CD14-positive monocyte (primary cell): ENCODE results near the gene BCL2L11. TPM values are rescaled to one million over a fixed set of nuclear protein-coding genes. Genes with fewer than 3 reads are reported as not detected.

Experiments used
- DNase-seq, 3 donors: peaks; one replicate each; pipeline ENCODE4 v3.0.0-alpha.2; 2011 to 2022
- H2AFZ ChIP-seq: 2 replicates; pipeline ENCODE4 v1.6.0; 2012; ENCODE audit warnings: mild to moderate bottlenecking, low read depth, low read length, inconsistent platforms; ENCODE audit not compliant: insufficient read depth, poor library complexity, severe bottlenecking
- H3K27ac ChIP-seq, 2 donors: 1 replicate in 1 of 2; 2 replicates in 1 of 2; pipeline ENCODE4 v1.5.1; 2012 to 2013; ENCODE audit warnings: low read length in 2 of 2, control low read depth in 1 of 2, inconsistent platforms in 1 of 2, low read depth in 1 of 2, mild to moderate bottlenecking in 1 of 2
- H3K27me3 ChIP-seq, 2 donors: one replicate each; pipeline versions ENCODE4 v1.6.0 to v1.6.1; 2011 to 2013; ENCODE audit warnings: low read length in 2 of 2; ENCODE audit not compliant: control insufficient read depth in 2 of 2, insufficient read depth in 2 of 2
- H3K36me3 ChIP-seq, 2 donors: replicated peaks in 1 of 2; 1 replicate in 1 of 2; 2 replicates in 1 of 2; pipeline versions ENCODE4 v1.5.1 to v1.6.1; 2012 to 2013; ENCODE audit warnings: low read length in 2 of 2, control low read depth in 1 of 2, inconsistent platforms in 1 of 2, mild to moderate bottlenecking in 1 of 2; ENCODE audit not compliant: insufficient read depth in 2 of 2, control insufficient read depth in 1 of 2
- H3K4me1 ChIP-seq, 2 donors: 1 replicate in 1 of 2; 2 replicates in 1 of 2; pipeline versions ENCODE4 v1.5.1 to v1.6.1; 2012 to 2013; ENCODE audit warnings: low read length in 2 of 2, control low read depth in 1 of 2, inconsistent platforms in 1 of 2, mild to moderate bottlenecking in 1 of 2, moderate library complexity in 1 of 2; ENCODE audit not compliant: insufficient read depth in 2 of 2, control insufficient read depth in 1 of 2
- H3K4me2 ChIP-seq: replicated peaks from 2 replicates; pipeline ENCODE3; 2012; ENCODE audit warnings: low read length, moderate library complexity, mild to moderate bottlenecking; ENCODE audit not compliant: poor library complexity, severe bottlenecking; ENCODE audit errors: extremely low read depth
- H3K4me3 ChIP-seq, 3 experiments: fragments of 200-600 bp in 1 of 3; sonication (generic) in 1 of 3; replicated peaks in 1 of 3; 1 replicate in 2 of 3; 2 replicates in 1 of 3; pipeline ENCODE4 v1.5.1; 2011 to 2013; ENCODE audit warnings: low read length in 3 of 3, mild to moderate bottlenecking in 3 of 3, control low read depth in 2 of 3, low read depth in 2 of 3, inconsistent platforms in 1 of 3, moderate library complexity in 1 of 3
- H3K79me2 ChIP-seq: 2 replicates; pipeline ENCODE4 v1.6.0; 2012; ENCODE audit warnings: mild to moderate bottlenecking, control low read depth, inconsistent platforms, low read length, moderate library complexity; ENCODE audit not compliant: insufficient read depth
- H3K9ac ChIP-seq: 2 replicates; pipeline ENCODE4 v1.6.0; 2017; ENCODE audit warnings: low read length, mild to moderate bottlenecking; ENCODE audit not compliant: insufficient read depth, poor library complexity, severe bottlenecking
- H3K9me3 ChIP-seq, 2 donors: replicated peaks in 1 of 2; 1 replicate in 1 of 2; 2 replicates in 1 of 2; pipeline versions ENCODE4 v1.5.1 to v1.6.1; 2012 to 2013; ENCODE audit warnings: low read length in 2 of 2, control low read depth in 1 of 2; ENCODE audit not compliant: control insufficient read depth in 1 of 2, insufficient read depth in 1 of 2
- H4K20me1 ChIP-seq: 2 replicates; pipeline ENCODE4 v1.6.0; 2012; ENCODE audit warnings: mild to moderate bottlenecking, low read length, control low read depth, moderate library complexity; ENCODE audit not compliant: insufficient read depth
- H3K27ac Mint-ChIP-seq, 7 donors: one replicate each; pipeline ENCODE4 v1.8.0; 2020; ENCODE audit warnings: mild to moderate bottlenecking in 7 of 7, mixed read lengths in 7 of 7, moderate library complexity in 6 of 7, inconsistent platforms in 2 of 7
- H3K27me3 Mint-ChIP-seq, 3 donors: one replicate each; pipeline ENCODE4 v1.8.0; 2021 to 2022; ENCODE audit warnings: low read depth in 3 of 3, mild to moderate bottlenecking in 3 of 3, mixed read lengths in 3 of 3, moderate library complexity in 3 of 3, inconsistent platforms in 1 of 3
- H3K36me3 Mint-ChIP-seq, 2 donors: one replicate each; pipeline ENCODE4 v1.8.0; 2020; ENCODE audit warnings: mixed read lengths in 2 of 2, inconsistent platforms in 1 of 2, mild to moderate bottlenecking in 1 of 2
- H3K4me1 Mint-ChIP-seq: one replicate; pipeline ENCODE4 v1.8.0; 2020; ENCODE audit warnings: mild to moderate bottlenecking, mixed read lengths
- H3K4me3 Mint-ChIP-seq, 2 donors: one replicate each; pipeline ENCODE4 v1.8.0; 2020; ENCODE audit warnings: mild to moderate bottlenecking in 2 of 2, mixed read lengths in 2 of 2, moderate library complexity in 1 of 2
- H3K9me3 Mint-ChIP-seq, 7 donors: one replicate each; pipeline ENCODE4 v1.8.0; 2020 to 2022; ENCODE audit warnings: mixed read lengths in 7 of 7, mild to moderate bottlenecking in 6 of 7, moderate library complexity in 6 of 7, inconsistent platforms in 2 of 7
- CTCF ChIP-seq: fragments of 200-600 bp; IDR thresholded peaks from one replicate; pipeline ENCODE4 v1.8.0; 2022; ENCODE audit warnings: antibody characterized with exemption, mild to moderate bottlenecking
- WGBS: methylation state at CpG from one replicate; pipeline ENCODE4 v1.1.5; 2013; ENCODE audit warnings: missing lambda C conversion rate; ENCODE audit not compliant: insufficient coverage; 5-methylcytosine and 5-hydroxymethylcytosine counted together
- intact Hi-C, 2 donors: fragments of 100-400 bp; cut with micrococcal nuclease; formaldehyde crosslinking; loops; one replicate each; pipeline versions ENCODE4 v1.15.0 to v1.15.1; 2023
- polyA plus RNA-seq, 3 donors: library from polyadenylated mRNA; depleted of rRNA in 1 of 3; unstranded in 2 of 3; stranded (reverse) in 1 of 3; fragments of 300-500 nt in 2 of 3; fragments of >200 nt in 1 of 3; fragmentation: Illumina TruSeq in 2 of 3; gene quantifications; 1 replicate in 2 of 3; 2 replicates in 1 of 3; pipeline ENCODE4 v1.2.3, GENCODE V29; 2012 to 2021

Gene BCL2L11
- polyA plus RNA-seq, 3 donors: 8.8 to 27.6 (median 20.4) TPM

- TF ChIP-seq CTCF: no peak
- Mint-ChIP-seq H3K36me3 (peaks cover 1 to 2% of the 10 kb centered on the region in 2 donors), H3K4me1 (no peaks in the 10 kb centered on the region), H3K27ac (no peak overlapping the region), H3K4me3 (no peak overlapping the region), H3K27me3 (peaks cover 0 to 2% (median 0%) of the 10 kb centered on the region in 3 donors), H3K9me3 (peaks cover 0 to 2% (median 0%) of the 10 kb centered on the region in 7 donors)
- Histone ChIP-seq H3K4me3 (no peak overlapping the region), H3K79me2 (no peaks in the 10 kb centered on the region), H4K20me1 (no peaks in the 10 kb centered on the region), H3K27ac (no peak overlapping the region), H3K27me3 (no peaks in the 10 kb centered on the region), H3K4me1 (no peaks in the 10 kb centered on the region), H2AFZ (no peak overlapping the region), H3K9me3 (no peaks in the 10 kb centered on the region), H3K4me2 (no peak overlapping the region), H3K36me3 (no peaks in the 10 kb centered on the region), H3K9ac (no peak overlapping the region)
- no peak for DNase-seq
- no CpG with 5 or more reads among the region's 2 CpGs for WGBS
- intact Hi-C loops: no loop called here
Measured at GRCh38 chr2:111202266-111203040, 81.7 kb downstream of the BCL2L11 start.

GRCh38 chr2:111204706-111205105, 84.0 kb downstream of the BCL2L11 start:
- Histone ChIP-seq H2AFZ (no peak overlapping the region), H3K79me2 (no peaks in the 10 kb centered on the region), H3K36me3 (no peaks in the 10 kb centered on the region), H3K27ac (no peak overlapping the region), H3K4me3 (no peak overlapping the region), H4K20me1 (no peaks in the 10 kb centered on the region), H3K9me3 (no peaks in the 10 kb centered on the region), H3K27me3 (no peaks in the 10 kb centered on the region), H3K4me2 (no peak overlapping the region), H3K4me1 (no peaks in the 10 kb centered on the region), H3K9ac (no peak overlapping the region)
- TF ChIP-seq CTCF: no peak
- Mint-ChIP-seq H3K9me3 (no peaks in the 10 kb centered on the region), H3K4me3 (no peak overlapping the region), H3K4me1 (no peaks in the 10 kb centered on the region), H3K27me3 (no peaks in the 10 kb centered on the region), H3K36me3 (peaks cover 3 to 6% of the 10 kb centered on the region in 2 donors), H3K27ac (no peak overlapping the region)
- intact Hi-C loops: no loop called here
- DNase-seq: no peak
- WGBS: 75% methylated on average over 1 of the region's 2 CpGs
